Upper lobe of right lung (tissue), 1 donor: ENCODE measurements around the gene SEMA6A. TPM values are rescaled to one million over a fixed set of nuclear protein-coding genes. Genes with fewer than 3 reads are reported as not detected.

ENCODE experiments used
- ATAC-seq: fragments of 200-7000 bp; cut with Tn5 transposase; one replicate; pipeline ENCODE4 v1.9.1; 2020; ENCODE audit warnings: mild to moderate bottlenecking, moderate library complexity
- DNase-seq: peaks from one replicate; pipeline ENCODE4 v3.0.0-alpha.2; 2020
- H3K27ac ChIP-seq: fragments of 200-600 bp; one replicate; pipeline ENCODE4 v1.8.0; 2022
- H3K27me3 ChIP-seq: fragments of 200-600 bp; one replicate; pipeline ENCODE4 v1.8.0; 2022; ENCODE audit warnings: mild to moderate bottlenecking
- H3K36me3 ChIP-seq: fragments of 200-600 bp; one replicate; pipeline ENCODE4 v1.8.0; 2022
- H3K4me1 ChIP-seq: fragments of 200-600 bp; one replicate; pipeline ENCODE4 v1.8.0; 2022
- H3K4me3 ChIP-seq: fragments of 200-600 bp; one replicate; pipeline ENCODE4 v1.8.0; 2022; ENCODE audit warnings: mild to moderate bottlenecking
- H3K9me3 ChIP-seq: fragments of 200-600 bp; one replicate; pipeline ENCODE4 v1.8.0; 2022
- intact Hi-C: fragments of 100-400 bp; cut with DNase I; formaldehyde crosslinking; loops from one replicate; pipeline ENCODE4 v1.11.0; 2022
- total RNA-seq: library from RNA; stranded (reverse); fragmentation: NEBNext Ultra II Directional; extraction: Animal tissue kit (Norgen Biotek cat#: 25700); gene quantifications from one replicate; pipeline ENCODE4 v1.2.1, GENCODE V29; 2021
- TF ChIP-seq, protein P1 (sequence below): fragments of 200-600 bp; IDR thresholded peaks from one replicate; pipeline ENCODE4 v1.8.0; 2022; ENCODE audit warnings: antibody characterized with exemption
- donor health status: DM: no; HTN: yes; CAD: no; lungs with severe emphysema.

The SEMA6A gene
- total RNA-seq, 1 donor from 2014 or later, result 33.3 TPM

DNA sequence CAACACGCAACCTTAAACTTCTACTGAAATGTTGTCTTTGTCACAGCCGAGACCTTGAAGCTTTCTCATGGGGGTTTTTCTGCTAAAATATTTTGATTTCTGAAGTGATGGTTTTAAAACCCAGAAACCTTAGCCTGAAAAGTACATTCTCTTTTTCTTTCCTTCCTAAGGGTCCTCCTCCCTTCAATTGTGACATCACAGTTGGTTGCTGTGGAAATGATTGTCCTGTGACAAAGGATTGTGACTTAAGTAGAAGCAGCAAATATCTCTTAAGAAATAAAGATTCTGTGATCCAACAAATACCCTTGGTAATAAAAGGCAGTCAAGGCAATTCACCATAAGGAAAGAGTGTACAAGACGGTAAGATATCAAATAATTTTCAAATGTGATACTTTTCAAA, 125.2 kb downstream of the SEMA6A start:
- TF ChIP-seq, protein P1, sequence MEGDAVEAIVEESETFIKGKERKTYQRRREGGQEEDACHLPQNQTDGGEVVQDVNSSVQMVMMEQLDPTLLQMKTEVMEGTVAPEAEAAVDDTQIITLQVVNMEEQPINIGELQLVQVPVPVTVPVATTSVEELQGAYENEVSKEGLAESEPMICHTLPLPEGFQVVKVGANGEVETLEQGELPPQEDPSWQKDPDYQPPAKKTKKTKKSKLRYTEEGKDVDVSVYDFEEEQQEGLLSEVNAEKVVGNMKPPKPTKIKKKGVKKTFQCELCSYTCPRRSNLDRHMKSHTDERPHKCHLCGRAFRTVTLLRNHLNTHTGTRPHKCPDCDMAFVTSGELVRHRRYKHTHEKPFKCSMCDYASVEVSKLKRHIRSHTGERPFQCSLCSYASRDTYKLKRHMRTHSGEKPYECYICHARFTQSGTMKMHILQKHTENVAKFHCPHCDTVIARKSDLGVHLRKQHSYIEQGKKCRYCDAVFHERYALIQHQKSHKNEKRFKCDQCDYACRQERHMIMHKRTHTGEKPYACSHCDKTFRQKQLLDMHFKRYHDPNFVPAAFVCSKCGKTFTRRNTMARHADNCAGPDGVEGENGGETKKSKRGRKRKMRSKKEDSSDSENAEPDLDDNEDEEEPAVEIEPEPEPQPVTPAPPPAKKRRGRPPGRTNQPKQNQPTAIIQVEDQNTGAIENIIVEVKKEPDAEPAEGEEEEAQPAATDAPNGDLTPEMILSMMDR, result no peak

DNA sequence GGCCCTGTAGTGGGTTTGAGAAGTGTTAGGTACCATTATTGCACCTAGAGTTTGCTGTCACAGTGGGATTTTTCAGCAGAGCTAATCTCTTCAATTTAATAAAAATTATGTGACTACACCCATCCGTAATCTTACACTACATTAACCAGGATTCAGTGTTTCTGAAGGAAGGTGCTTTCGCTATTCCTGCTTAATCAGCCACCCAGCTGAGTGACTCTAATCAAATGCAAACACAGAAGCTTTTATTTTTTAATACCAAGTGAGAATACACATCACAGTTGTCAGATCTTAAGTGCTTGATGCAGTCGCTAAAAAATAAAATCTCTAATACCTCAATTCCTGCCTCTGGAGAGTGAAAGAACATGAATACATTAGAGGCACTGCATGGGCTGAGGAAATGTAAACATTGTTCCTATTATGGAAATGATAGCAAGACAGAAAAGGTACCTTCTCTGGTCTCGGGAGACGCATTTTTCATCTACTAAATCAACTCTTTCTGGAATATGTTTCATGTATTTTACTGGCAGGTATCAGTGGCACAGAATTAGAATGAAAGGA, 125.7 kb downstream of the SEMA6A start:
- intact Hi-C loops, result no loop called here
- no peaks in the 10 kb centered on the region for H3K9me3 ChIP-seq
- no peak for ATAC-seq

More for the DNA sequence above, 125.2 kb downstream of the SEMA6A start:
- peaks cover 5% of the 10 kb centered on the region for H3K4me1 ChIP-seq
- no peaks in the 10 kb centered on the region for H3K27me3 ChIP-seq
- ATAC-seq (no peak), DNase-seq (no peak)
- no peak overlapping the region for H3K27ac ChIP-seq
- intact Hi-C loops, result no loop called here
- H3K9me3 ChIP-seq, result no peaks in the 10 kb centered on the region
- no peak overlapping the region for H3K4me3 ChIP-seq
- no peaks in the 10 kb centered on the region for H3K36me3 ChIP-seq

DNA sequence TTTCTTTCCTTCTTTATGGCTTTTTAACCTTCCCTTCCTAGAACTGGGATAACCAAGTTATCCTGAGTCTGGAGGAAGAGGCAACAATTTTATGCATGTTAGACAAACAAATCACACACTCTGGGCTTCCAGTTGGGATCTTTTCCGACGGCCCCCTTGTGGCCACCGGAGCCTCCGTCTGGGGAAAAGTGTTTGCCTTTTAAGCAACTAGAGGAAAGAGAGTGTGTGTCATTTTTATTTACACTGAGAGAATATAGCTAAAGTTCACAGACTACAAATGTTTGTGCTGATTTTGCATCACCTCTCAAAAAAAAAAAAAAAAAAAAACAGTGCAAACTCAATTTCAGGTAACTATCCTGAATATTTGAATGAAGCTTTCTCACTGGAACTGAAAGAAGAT, 126.2 kb downstream of the SEMA6A start:
- Histone ChIP-seq H3K4me1 (no peaks in the 10 kb centered on the region), H3K27me3 (no peaks in the 10 kb centered on the region), H3K9me3 (no peaks in the 10 kb centered on the region), H3K27ac (no peak overlapping the region), H3K36me3 (no peaks in the 10 kb centered on the region), H3K4me3 (no peak overlapping the region)
- intact Hi-C loops, result no loop called here
- TF ChIP-seq, protein P1, result no peak
- ATAC-seq (no peak), DNase-seq (no peak)

More for the DNA sequence above, 125.7 kb downstream of the SEMA6A start:
- no peak for DNase-seq
- Histone ChIP-seq H3K27ac (no peak overlapping the region), H3K36me3 (no peaks in the 10 kb centered on the region), H3K4me1 (peaks cover under 1% of the 10 kb centered on the region), H3K4me3 (no peak overlapping the region), H3K27me3 (no peaks in the 10 kb centered on the region)
- TF ChIP-seq, protein P1, result no peak

DNA sequence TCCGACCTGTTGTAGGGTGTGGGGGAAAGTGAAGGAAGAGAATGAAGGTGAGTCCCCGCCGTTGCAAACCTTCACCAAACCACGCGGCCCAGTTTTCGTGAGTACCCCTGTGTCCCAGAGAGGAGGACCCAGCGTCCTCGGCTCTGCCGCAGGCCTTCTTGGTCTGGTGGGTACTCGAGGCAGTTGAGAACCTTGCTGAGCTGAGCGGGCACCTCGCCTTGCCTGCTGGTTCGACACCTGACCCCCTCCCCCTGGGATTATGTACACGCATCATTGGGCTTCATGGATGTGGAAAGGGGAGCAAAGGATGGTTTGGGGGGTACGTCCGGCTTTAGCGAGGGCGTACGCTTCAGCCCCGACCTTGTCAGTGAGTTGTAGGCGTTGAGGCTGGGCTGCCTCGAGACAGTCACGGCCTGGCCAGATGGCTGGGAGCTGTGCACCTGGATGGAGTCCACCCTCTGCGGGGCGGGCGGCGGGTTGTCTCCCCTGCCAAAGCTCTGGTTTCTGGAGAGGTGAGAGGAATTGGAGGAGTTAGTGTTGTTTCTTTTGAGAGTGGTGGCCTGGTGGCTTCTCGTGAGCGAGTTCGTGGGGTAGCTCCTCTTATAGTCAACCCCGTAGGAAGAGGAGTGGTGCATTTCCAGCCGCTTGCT, 128.1 kb downstream of the SEMA6A start:
- Histone ChIP-seq H3K27ac (no peak overlapping the region), H3K9me3 (no peaks in the 10 kb centered on the region), H3K4me3 (no peak overlapping the region), H3K36me3 (no peaks in the 10 kb centered on the region), H3K4me1 (no peaks in the 10 kb centered on the region), H3K27me3 (no peaks in the 10 kb centered on the region)
- DNase-seq, result no peak
- ATAC-seq, result no peak
- TF ChIP-seq, protein P1, result no peak
- intact Hi-C loops, result no loop called here

DNA sequence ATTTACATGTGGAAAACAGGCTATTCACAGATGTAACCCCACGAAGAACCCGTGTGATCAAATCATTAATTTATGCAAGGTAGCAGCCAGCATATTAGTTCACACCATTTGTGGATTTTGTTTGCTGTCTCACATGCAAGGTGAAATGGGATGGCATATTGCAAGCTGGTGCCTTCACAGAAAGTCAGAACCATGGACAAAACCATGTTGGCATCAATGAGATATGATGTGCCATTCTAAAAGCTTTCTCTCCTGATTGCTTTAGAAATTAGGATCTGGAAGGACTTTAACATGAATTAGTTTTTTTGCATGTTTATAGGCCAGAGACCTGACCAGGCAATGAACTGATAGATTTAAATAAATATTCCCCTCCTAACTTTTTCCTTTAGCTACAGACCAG, 129.3 kb downstream of the SEMA6A start:
- ATAC-seq (no peak), DNase-seq (no peak)
- H3K27me3 ChIP-seq, result no peaks in the 10 kb centered on the region
- no peaks in the 10 kb centered on the region for H3K4me1 ChIP-seq
- H3K27ac ChIP-seq, result no peak overlapping the region
- H3K9me3 ChIP-seq, result no peaks in the 10 kb centered on the region
- intact Hi-C loops, result no loop called here
- H3K4me3 ChIP-seq, result no peak overlapping the region
- TF ChIP-seq, protein P1, result no peak
- no peaks in the 10 kb centered on the region for H3K36me3 ChIP-seq
